Osteoblast (primary cell): ENCODE data around the gene VAPA. TPM values are rescaled to one million over a fixed set of nuclear protein-coding genes. Genes with fewer than 3 reads are reported as not detected.
"Not testable (repeated sequence)": the region's sequence is repeated elsewhere in the genome, so short reads cannot be mapped to it uniquely, and the experiment has no call there.

Source experiments
- DNase-seq: peaks from one replicate; pipeline ENCODE4 v3.0.0; 2011; ENCODE audit warnings: low spot score, mixed read lengths; ENCODE audit not compliant: insufficient read length; ENCODE audit errors: missing footprints
- H2AFZ ChIP-seq: 2 replicates; pipeline ENCODE4 v1.6.0; 2011; ENCODE audit warnings: mild to moderate bottlenecking, low read length
- H3K27ac ChIP-seq: 2 replicates; pipeline ENCODE4 v1.5.1; 2011; ENCODE audit warnings: mild to moderate bottlenecking, low read depth, low read length, moderate library complexity
- H3K27me3 ChIP-seq: 2 replicates; pipeline ENCODE4 v1.6.0; 2012; ENCODE audit warnings: mild to moderate bottlenecking, control low read depth, inconsistent platforms, low read length, moderate library complexity; ENCODE audit not compliant: insufficient read depth
- H3K36me3 ChIP-seq: 2 replicates; pipeline ENCODE4 v1.5.1; 2011; ENCODE audit warnings: mild to moderate bottlenecking, low read length, control low read depth, moderate library complexity; ENCODE audit not compliant: insufficient read depth
- H3K4me1 ChIP-seq: 2 replicates; pipeline ENCODE4 v1.5.1; 2011; ENCODE audit warnings: mild to moderate bottlenecking, low read length, control low read depth, moderate library complexity; ENCODE audit not compliant: insufficient read depth
- H3K4me2 ChIP-seq: 2 replicates; pipeline ENCODE4 v1.6.0; 2011; ENCODE audit warnings: mild to moderate bottlenecking, low read length; ENCODE audit not compliant: insufficient read depth
- H3K4me3 ChIP-seq: fragments of 200-600 bp; sonication (generic); 3 replicates; pipeline ENCODE4 v1.5.1; 2012; ENCODE audit warnings: mild to moderate bottlenecking, low read length, inconsistent platforms; ENCODE audit not compliant: insufficient read depth
- H3K79me2 ChIP-seq: 2 replicates; pipeline ENCODE4 v1.6.0; 2012; ENCODE audit warnings: mild to moderate bottlenecking, low read length, control low read depth, inconsistent platforms; ENCODE audit not compliant: insufficient read depth
- H3K9me3 ChIP-seq: 2 replicates; pipeline ENCODE4 v1.5.1; 2011; ENCODE audit warnings: low read depth, low read length, control low read depth
- H4K20me1 ChIP-seq: 2 replicates; pipeline ENCODE4 v1.6.0; 2012; ENCODE audit warnings: mild to moderate bottlenecking, low read length, control low read depth; ENCODE audit not compliant: insufficient read depth
- total RNA-seq: library from RNA; depleted of rRNA; stranded (reverse); fragments of >200 nt; gene quantifications from 2 replicates; pipeline ENCODE4 v1.2.3, GENCODE V29; 2012
- TF ChIP-seq, protein P1 (sequence below): IDR thresholded peaks from 2 replicates; pipeline ENCODE4 v1.5.1; 2011; ENCODE audit warnings: mild to moderate bottlenecking, low read depth, low read length, moderate library complexity; ENCODE audit errors: extremely low read depth

Gene VAPA
- total RNA-seq, 1 donor = 316 TPM

- no peak overlapping the region for H3K27ac ChIP-seq
- H3K36me3 ChIP-seq = no peaks in the 10 kb centered on the region
- TF ChIP-seq, protein P1, sequence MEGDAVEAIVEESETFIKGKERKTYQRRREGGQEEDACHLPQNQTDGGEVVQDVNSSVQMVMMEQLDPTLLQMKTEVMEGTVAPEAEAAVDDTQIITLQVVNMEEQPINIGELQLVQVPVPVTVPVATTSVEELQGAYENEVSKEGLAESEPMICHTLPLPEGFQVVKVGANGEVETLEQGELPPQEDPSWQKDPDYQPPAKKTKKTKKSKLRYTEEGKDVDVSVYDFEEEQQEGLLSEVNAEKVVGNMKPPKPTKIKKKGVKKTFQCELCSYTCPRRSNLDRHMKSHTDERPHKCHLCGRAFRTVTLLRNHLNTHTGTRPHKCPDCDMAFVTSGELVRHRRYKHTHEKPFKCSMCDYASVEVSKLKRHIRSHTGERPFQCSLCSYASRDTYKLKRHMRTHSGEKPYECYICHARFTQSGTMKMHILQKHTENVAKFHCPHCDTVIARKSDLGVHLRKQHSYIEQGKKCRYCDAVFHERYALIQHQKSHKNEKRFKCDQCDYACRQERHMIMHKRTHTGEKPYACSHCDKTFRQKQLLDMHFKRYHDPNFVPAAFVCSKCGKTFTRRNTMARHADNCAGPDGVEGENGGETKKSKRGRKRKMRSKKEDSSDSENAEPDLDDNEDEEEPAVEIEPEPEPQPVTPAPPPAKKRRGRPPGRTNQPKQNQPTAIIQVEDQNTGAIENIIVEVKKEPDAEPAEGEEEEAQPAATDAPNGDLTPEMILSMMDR = no peak
- no peak overlapping the region for H2AFZ ChIP-seq
- H3K9me3 ChIP-seq = no peaks in the 10 kb centered on the region
- H3K27me3 ChIP-seq = no peaks in the 10 kb centered on the region
- no peak overlapping the region for H3K4me3 ChIP-seq
- no peaks in the 10 kb centered on the region for H4K20me1 ChIP-seq
- no peak for DNase-seq
- no peak overlapping the region for H3K4me2 ChIP-seq
- H3K4me1 ChIP-seq = peaks cover 15% of the 10 kb centered on the region
- no peaks in the 10 kb centered on the region for H3K79me2 ChIP-seq
Measured at GRCh38 chr18:9894454-9895068, 19.3 kb upstream of the VAPA start.

- no peak overlapping the region for H2AFZ ChIP-seq
- no peak for DNase-seq
- TF ChIP-seq, protein P1 = no peak
- H3K4me1 ChIP-seq = peaks cover 10% of the 10 kb centered on the region
- no peaks in the 10 kb centered on the region for H4K20me1 ChIP-seq
- no peak overlapping the region for H3K4me2 ChIP-seq
- H3K36me3 ChIP-seq = no peaks in the 10 kb centered on the region
- H3K79me2 ChIP-seq = no peaks in the 10 kb centered on the region
- H3K27me3 ChIP-seq = no peaks in the 10 kb centered on the region
- no peak overlapping the region for H3K4me3 ChIP-seq
- no peak overlapping the region for H3K27ac ChIP-seq
- no peaks in the 10 kb centered on the region for H3K9me3 ChIP-seq
Measured at GRCh38 chr18:9897129-9897528, 16.7 kb upstream of the VAPA start.

DNA sequence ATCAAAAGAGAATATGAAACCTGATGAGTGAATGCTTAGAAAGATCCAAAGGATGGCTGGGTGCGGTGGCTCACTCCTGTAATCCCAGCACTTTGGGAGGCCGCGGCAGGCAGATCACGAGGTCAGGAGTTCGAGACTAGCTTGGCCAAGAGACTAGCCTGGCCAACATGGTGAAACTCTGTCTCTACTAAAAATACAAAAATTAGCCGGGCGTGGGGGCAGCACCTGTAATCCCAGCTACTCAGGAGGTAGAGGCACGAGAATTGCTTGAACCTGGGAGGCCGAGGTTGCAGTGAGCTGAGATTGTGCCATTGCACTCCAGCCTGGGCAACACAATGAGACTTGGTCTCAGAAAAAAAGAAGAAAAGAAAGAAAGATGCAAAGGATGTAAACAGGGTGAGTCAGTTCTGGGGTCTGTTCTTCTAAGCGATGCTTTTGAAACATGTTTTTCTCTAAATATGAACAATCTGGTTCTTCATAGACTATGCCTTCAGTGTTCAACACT is 16.0 kb upstream of the VAPA start:
- not testable (repeated sequence) for H3K27me3 ChIP-seq, DNase-seq, H3K4me3 ChIP-seq, H3K36me3 ChIP-seq, H3K27ac ChIP-seq, H3K79me2 ChIP-seq, H2AFZ ChIP-seq, H3K4me2 ChIP-seq, H4K20me1 ChIP-seq, H3K9me3 ChIP-seq
- peaks cover 10% of the 10 kb centered on the region for H3K4me1 ChIP-seq

DNA sequence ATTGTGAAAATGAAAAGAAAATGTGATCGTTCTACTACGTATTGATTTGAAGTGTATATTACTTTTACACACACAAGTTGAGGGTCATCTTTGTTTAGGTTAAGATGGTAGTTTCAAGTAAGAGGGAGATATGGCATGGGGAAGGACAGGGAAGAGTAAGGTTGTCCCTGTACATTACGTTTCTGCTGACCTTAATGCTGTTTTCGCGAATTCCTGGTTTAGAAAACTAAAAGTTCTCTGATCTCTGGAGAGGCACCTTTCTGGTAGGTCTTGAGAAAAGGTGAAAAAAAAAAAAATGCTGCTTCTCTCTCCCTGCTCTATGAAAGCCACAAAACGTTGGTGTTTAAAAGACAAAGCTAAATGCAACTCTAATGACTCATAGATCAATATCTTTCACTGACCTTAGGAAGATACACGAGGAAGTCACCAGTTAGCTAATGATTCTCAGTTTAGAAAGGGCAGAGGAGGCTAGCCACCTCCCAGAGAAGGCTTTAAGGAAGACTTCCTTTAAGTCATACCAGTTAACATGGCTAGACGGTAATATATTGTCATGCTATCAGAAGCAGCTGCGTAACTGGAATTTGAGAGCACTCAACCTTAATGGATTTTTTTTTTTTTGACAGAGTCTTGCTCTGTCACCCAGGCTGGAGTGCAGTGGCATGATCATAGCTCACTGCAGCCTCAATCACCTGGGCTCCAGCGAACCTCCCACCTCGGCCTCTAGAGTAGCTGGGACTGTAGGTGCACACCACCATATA is 14.8 kb upstream of the VAPA start:
- Histone ChIP-seq H3K4me2 (no peak overlapping the region), H3K27ac (no peak overlapping the region), H2AFZ (no peak overlapping the region), H4K20me1 (no peaks in the 10 kb centered on the region), H3K9me3 (no peaks in the 10 kb centered on the region), H3K27me3 (no peaks in the 10 kb centered on the region), H3K36me3 (no peaks in the 10 kb centered on the region), H3K4me1 (peaks cover 10% of the 10 kb centered on the region), H3K4me3 (no peak overlapping the region), H3K79me2 (no peaks in the 10 kb centered on the region)
- DNase-seq = no peak
- TF ChIP-seq, protein P1 = no peak

GRCh38 chr18:9899550-9899930 is 14.3 kb upstream of the VAPA start:
- H3K27me3 ChIP-seq, H3K4me2 ChIP-seq, H3K27ac ChIP-seq, H2AFZ ChIP-seq, H4K20me1 ChIP-seq, H3K4me3 ChIP-seq, DNase-seq, H3K36me3 ChIP-seq, H3K79me2 ChIP-seq, H3K9me3 ChIP-seq: not testable (repeated sequence)
- H3K4me1 ChIP-seq = peaks cover 10% of the 10 kb centered on the region
